ENCODE data around the gene ACVR2B.
A peak's percentile ranks its signal among the peaks of the same experiment; 100 is the strongest.
"Not testable (repeated sequence)": the region's sequence is repeated elsewhere in the genome, so short reads cannot be mapped to it uniquely, and the experiment has no call there.

The ACVR2B gene

DNA sequence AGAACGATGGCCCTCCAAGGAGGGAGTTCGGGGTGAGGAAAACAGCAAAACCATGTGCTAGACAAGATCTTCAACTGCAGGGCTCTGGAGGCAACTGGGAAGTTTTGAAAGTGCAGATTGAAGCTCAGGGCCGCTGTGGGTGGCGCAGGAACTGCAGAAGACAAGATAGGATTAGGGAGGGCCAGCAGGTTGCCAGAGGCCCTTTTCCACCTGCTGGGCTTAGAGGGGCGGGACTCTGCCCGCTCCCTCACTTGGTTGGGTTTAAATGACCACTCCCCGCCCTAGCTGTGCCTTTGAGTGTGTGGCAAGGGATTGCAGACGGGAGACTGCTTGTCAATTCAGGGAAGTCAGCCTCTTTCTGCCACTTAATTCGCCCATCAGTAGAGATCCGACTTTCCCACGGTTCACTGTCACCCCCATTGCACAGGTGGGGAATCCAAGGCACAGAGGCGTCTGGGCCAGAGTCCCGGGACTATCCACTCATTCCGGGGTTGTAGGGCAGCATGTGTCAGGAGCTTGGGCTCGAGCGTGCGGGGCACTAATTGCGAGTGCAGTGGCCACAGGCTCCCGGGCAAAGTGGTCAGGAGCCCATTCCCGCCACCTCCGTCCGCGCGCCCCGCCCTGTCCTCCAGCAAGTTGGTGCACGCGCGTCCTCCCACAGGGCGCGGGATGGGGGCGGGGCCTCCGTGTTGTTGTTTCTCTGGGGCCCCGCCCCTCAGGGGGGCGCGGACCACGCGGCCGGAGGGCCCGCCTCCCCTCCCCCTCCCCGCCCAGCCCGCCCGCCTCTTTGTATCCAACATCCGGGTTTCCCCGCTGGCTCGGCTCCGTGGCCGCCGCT, at the start of gene ACVR2B:
TSS of gene ACVR2B (plus strand) at position 816 of the 838 bp plus-strand sequence. CDS start 433 bp downstream, outside the sequence.
- no peak for DNase-seq

DNA sequence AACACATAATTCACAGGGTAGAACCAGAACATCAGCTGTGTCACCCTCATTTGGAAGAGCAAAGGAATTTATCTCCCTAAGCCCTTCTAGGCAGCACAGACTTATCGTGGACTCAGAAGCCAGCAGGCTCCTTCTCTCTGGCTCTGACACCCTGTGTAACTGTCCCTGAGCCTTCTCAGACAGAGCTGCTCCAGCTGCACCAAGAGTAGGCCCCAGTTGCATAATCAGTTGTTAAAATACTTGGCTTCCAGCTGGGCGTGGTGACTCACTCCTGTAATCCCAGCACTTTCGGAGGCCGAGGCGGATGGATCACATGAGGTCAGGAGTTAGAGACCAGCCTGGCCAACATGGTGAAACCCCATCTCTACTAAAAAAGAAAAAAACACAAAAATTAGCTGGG, 49.4 kb upstream of the ACVR2B start:
- no peak for DNase-seq

DNA sequence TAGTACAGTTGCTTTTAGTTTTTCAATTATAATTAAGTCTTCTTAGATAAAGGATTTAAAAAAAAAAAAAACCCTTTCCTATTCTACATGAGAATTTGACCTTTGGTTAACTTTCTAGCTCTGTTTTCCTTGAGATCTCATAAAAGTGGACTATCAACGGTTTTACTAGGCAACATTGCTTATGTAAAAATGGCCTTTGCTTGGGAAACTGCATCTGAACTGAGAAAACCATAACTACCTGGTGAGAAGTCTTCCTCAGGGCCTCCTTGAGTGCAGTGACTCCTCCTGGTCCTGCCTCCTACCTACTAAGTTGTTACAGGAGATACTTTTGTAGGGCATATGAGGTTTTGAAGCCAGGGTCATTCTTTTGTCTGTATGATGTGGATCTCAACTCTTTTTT, 42.1 kb upstream of the ACVR2B start:
- DNase-seq, result no peak

DNA sequence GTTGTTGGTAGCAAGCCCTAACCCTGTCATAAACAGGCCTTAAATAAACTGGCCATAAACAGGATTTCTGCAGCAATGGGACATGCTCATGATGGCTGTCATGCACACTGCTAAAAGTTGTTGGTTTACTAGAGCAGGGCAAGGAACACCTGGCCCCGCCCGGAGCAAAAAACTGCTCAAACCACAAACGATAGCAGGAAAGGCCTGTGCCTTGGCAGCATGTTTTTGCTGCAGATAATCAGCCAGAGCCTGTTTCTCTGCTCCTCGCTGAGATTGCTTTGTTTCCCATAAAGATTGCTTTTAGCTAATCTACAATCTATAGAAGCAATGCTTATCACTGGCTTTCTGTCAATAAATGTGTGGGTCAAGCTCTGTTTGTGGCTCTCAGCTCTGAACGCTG, 32.9 kb upstream of the ACVR2B start:
- DNase-seq, result not testable (repeated sequence)

DNA sequence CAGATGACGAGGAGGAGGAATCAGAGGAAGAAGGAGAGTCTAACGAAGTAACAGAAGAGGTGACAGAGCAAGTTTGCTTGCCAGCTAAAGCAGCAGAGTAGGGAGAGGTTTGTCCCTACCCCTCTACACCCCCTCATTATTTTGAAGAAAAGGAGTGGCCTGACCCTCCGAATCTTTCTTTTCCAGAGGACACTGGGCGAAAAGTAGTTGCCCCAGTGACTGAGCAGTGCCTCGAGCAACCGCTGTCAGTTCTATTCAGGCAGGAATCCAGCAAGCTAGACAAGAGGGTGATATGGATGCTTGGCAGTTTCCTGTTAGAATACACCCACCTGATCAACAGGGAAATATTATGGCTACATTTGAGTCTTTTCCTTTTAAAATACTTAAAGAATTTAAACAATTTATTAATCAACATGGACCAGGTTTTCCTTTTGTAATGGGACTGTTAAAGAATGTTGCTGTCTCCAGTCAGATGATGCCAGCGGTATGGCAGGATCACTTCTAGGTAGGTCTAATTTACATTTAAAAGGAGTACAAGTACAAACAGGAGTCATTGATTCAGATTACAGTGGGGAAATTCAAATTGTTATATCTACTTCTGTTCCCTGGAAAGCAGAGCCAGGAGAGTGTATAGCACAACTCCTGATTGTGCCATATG, 31.9 kb upstream of the ACVR2B start:
- DNase-seq, result no peak

DNA sequence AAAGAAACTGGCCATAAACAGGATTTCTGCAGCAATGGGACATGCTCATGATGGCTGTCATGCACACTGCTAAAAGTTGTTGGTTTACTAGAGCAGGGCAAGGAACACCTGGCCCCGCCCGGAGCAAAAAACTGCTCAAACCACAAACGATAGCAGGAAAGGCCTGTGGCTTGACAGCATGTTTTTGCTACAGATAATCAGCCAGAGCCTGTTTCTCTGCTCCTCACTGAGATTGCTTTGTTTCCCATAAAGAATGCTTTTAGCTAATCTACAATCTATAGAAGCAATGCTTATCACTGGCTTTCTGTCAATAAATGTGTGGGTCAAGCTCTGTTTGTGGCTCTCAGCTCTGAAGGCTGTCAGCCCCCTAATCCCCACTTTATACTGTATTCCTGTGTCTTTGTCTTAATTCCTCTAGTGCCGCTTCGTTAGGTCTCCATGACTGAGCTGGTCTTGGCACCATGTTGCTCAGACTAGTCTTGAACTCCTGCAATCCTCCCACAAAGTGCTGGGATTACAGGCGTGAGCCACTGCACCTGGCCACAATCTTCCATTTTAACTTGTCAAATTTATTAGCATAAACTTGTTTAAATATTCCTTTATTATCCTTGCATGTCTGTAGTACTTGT, 26.8 kb upstream of the ACVR2B start:
- not testable (repeated sequence) for DNase-seq

DNA sequence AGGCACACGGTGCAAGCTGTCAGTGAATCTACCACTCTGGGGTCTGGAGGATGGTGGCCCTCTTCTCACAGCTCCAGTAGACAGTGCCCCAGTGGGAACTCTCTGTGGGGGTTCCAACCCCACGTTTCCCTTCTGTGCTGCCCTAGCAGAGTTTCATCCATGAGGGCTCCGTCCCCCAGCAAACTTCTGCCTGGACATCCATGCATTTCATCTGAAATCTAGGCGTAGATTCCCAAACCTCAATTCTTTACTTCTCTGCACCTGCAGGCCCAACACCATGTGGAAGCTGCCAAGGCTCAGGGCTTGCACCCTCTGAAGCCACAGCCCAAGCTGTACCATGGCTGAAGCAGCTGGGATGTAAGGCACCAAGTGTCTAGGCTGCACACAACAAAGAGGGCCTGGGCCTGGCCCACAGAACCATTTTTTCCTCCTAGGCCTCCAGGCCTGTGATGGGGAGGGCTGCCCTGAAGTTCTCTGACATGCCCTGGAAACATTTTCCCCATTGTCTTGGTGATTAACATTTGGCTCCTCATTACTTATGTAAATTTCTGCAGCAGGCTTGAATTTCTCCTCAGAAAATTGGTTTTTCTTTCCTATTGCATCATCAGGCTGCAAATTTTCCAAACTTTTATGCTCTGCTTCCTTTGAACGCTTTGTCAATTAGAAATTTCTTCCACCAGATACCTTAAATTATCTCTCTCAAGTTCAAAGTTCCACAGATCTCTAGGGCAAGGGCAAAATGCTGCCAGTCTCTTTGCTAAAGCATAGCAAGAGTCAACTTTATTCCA, 20.6 kb upstream of the ACVR2B start:
- not testable (repeated sequence) for DNase-seq

DNA sequence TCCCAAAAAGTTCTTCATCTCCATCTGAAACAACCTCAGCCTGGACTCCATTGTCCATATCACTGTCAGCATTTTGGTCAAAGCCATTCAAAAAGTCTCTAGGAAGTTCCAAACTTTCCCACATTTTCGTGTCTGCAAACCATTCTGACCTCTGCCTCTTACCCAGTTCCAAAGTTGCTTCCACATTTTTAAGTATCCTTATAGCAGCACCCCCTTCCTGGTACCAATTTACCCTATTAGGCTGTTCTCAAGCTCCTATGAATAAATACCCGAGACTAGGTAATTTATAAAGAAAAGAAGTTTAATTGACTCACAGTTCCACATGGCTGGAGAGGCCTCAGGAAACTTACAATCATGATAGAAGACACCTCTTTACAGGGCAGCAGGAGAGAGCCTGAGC, 20.0 kb upstream of the ACVR2B start:
- DNase-seq, result not testable (repeated sequence)

DNA sequence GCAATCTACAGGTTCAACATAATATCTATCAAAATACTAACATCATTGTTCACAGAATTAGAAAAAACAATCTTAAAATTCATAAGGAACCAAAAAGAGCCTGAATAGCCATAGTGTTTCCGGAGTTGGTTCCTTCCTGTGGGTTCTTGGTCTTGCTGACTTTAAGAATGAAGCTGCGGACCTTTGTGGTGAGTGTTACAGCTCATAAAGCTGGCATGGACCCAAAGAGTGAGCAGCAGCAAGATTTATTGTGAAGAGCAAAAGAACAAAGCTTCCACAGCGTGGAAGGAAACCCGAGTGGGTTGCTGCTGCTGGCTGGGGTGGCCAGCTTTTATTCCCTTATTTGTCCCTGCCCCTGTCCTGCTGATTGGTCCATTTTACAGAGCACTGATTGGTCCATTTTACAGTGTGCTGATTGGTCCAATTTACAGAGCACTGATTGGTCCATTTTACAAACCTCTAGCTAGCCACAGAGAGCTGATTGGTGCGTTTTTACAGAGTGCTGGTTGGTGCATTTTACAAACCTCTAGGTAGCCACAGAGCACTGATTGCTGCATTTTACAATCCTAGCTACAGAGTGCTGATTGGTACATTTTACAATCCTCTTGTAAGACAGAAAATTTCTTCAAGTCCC, 15.1 kb upstream of the ACVR2B start:
- peak; percentile 74 for DNase-seq

DNA sequence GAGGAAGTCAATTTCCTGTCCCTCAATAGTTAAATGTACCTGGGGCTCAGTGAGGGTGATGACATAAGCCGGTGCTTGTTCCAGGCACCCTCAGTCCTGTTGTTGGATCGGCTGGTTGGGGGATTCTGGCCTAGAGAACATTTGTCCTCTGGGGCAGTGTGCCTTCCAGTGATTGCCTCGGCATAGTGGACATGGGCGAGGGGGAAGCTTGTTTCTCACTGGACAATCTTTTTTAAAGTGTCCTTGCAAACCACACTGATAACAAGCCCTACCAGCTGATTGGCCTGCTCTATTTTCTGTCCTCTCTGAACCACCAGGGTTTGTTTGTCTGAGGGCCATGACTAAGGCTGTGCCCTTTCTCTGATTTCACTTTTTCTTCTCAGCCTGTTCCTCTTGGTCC, 10.5 kb upstream of the ACVR2B start:
- not testable (repeated sequence) for DNase-seq

DNA sequence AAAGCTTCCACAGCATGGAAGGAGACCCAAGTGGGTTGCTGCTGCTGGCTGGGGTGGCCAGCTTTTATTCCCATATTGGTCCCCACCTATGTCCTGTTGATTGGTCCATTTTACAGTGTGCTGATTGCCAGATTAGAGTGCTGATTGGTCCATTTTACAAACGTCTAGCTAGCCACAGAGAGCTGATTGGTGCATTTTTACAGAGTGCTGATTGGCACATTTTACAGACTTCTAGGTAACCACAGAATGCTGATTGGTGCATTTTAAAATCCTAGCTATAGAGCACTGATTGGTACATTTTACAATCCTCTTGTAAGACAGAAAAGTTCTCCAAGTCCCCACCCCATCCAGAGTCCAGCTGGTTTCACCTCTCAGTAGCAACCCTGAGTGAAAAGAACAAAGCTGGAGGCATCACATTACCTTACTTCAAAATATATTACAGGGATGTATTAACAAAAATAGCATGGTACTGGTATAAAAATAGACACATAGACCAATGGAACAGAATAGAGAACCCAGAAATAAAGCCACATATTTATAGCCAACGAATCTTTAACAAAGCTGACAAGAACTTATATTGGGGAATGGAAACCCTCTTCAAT, 7.5 kb upstream of the ACVR2B start:
- DNase-seq, result no peak

DNA sequence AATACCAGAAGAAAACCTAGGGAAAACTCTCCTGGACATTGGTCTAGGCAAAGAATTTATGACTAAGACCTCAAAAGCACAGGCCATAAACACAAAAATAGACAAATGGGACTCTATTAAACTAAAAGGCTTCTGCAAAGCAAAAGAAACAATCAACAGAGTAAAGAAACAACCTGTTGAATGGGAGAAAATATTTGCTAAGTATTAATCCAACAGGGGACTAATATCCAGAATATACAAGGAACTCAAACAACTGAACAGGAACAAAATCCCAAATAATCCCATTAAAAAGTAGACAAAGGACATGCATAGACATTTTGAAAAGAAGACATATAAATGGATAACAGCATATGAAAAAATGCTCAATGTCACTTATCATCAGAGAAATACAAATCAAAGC, 6.9 kb upstream of the ACVR2B start:
- DNase-seq, result no peak

DNA sequence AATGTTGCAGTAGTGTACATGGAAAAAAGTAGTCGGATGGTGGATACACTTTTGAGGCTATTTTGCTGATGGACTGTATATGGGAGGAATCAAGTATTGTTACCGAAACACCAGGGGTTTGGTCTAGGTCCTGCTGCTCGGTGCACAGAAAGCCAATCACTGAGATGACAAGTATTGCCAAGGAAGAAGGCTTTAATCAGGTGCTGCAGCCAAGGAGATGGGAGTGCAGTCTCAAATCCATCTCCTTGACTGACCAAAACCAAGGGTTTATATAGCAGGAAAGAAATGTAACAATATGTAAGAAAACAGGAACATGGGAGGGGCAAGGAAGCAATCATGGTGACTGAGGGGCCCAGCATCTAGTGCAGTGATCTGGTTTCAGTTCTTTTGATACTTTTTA, 2.8 kb upstream of the ACVR2B start:
- no peak for DNase-seq

DNA sequence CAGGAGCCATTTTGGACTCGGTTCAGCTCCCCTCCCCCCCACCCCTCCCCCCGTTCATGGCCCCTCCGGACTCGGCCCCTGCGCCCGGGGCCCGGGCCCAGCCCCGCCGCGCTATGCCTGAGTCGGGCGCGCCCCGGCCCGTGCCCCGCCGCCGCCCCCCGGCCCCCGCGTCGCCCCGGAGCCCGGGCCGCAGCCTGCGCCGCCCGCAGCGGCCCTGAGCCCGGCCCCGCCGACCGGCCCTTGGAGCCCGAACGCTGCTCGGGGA, 155 bp downstream of the ACVR2B start:
- DNase-seq, result no peak

DNA sequence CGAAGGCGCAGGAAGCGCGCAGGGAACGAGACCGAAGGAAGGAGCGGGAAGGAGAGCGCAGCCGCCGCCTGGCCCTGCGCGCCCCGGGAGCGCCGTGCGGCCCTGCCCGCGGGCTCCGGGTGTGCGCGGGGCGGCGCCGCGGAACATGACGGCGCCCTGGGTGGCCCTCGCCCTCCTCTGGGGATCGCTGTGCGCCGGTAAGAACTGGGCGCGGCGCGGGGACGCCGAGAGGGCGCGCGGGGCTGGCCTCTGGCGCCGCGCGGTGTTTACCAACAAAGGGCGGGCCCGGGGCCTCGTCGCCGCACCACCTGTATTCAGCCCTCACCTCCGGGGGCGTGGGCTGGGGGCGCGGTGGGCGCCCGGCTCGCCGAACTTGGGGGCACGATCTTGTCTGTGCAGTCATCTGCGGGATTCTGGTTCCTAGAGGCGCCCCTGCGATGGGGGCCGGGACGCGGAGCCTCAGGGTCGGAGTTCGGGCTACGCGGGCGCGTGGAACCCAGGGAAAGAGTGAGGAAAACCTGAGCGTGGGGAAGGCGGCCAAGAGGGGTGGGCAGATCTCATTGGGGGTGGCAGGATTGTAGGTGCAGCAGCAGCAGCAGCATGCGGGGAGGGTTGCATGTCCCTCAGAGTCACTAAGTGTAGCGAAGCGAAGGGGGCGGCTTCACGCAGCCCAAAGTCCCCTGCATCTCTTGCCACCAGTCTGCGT, 641 bp downstream of the ACVR2B start:
- DNase-seq, result no peak

DNA sequence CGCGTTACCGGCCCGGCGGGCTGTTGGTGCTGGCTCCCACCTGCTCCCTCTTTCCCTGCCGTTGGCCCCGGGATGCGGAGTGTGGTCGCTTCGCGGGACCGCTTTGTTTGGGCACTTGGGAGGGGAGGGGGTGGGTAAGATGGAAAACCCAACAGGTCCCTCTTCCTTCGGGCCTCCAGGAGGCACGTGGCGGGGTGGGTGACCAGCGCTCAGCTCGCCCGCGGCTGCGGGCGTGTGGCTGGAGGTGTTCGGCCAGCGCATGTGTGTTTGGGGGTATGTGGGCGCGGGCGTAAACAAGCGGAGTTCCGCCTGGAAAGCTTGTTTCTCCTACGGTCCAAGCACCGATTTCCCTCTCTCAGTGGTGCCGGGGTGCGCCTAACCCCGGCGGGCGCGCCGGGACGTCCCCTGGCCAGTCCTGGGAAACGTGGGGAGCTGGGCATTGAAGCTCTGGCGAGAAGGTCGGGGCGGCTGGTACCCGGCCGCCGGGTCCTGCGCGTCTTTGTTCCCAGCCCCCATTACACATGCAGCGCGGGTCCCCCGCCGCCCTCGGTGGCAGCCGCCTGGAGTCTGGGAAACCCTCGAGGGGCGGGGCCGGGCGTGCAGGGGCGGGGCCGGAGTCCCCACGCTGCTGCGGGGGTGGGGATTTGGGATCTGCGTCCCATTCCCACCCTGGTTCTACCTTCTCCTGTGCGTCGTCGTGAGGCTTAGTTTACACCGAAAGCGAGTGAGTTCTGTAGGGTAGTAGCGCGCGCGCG, 1.4 kb downstream of the ACVR2B start:
- DNase-seq, result no peak

DNA sequence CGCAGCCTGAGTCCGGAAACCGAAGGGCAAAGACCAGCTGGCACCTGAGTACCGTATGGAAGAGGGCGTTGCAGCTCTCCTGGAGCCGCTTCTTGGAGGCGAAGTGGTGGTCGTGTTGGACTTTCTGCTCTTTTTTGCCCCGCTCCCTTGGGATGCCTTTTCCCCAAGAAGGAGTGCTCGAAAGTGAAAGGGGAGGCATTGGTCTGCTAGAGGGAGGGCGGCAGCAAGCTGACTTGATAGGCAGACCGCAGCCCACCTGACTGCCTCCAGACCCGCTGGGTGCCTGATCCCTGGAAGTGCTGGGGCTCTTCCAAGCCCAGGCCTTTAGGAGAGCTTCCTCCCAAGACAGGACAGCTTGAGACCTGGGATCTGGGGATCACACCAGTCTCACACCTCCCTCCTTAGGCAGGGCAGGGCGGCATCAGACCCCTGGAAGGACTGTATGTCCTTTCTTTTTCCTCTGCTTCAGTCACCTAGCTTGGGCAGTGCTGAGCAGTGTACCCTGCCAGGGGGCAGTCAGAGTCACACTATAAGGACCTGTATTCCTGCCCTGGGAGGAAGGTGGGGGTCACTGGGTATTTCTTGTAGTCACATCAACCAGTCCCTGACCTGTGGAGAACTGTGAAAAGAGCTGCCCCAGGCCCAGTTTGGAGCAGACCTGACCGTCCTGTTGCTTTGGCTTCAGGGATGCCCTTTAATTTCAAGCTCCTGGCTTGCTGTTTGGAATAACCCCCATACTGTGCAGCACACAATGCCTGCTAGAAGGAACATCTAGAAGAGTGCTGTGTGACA, 2.1 kb downstream of the ACVR2B start:
- DNase-seq, result no peak

DNA sequence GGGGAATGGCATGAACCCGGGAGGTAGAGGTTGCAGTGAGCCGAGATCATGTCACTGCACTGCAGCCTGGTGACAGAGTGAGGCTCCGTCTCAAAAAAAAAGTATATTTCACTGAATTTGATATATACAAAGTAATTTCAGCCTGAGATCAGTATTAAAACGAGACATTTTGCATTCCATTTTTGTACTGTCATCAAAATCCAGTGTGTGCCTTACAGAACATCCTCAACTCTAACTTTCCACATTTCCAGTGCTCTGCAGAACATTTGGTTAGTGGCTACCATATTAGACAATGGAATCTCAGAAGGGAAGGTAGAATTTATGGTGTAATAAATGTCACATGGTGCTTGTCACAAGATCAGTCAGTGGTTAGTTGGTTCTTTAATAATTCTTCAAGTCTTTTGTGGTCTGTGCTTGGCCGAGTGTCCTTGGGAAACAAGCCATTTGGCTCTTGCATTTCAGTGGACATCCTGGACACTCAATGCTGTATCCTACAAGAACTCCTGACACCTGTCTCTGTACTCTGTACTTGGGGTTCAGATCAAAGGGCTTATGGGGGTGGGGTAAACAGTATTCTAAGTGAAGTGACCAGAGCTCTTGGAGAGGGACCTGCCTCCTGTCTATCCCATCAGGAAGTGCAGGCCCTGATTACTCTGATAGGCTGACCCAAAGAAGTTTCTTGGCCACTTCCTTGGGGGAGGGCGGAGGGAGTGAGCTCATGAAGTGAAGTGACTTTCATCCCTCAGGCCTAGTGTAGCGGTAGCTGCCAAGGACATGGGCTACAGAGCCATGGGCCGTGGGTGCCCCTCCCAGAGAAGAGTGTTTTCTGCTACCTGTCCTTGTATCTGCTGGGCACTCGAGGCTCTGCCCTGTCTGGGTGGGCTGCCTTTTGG, 3.7 kb downstream of the ACVR2B start:
- no peak for DNase-seq
